SK-N-SH (cell line): ENCODE measurements around the gene POLR3H. TPM values are rescaled to one million over a fixed set of nuclear protein-coding genes. Genes with fewer than 3 reads are reported as not detected.

Experiments
- CTCF ChIA-PET: fragments of 300-600, 350-600 bp; formaldehyde crosslinking; extraction: SDS; loops from one replicate; lab custom pipeline; 2021; lab: Yijun Ruan, JAX
- POLR2A ChIA-PET: fragments of 350-600 bp; sonication (Branson Sonifier 250); formaldehyde crosslinking; extraction: SDS; loops from one replicate; lab custom pipeline; 2020; ENCODE audit warnings: antibody characterized with exemption, inconsistent platforms; lab: Yijun Ruan, JAX
- DNase-seq: peaks from one replicate; pipeline ENCODE4 v3.0.0; 2012
- H2AFZ ChIP-seq: fragments of 200-600 bp; sonication (generic); 2 replicates; pipeline ENCODE4 v1.8.1; 2016; ENCODE audit warnings: antibody characterized with exemption, mild to moderate bottlenecking, low read depth
- H3F3A ChIP-seq: fragments of 200-600 bp; sonication (generic); replicated peaks from 2 replicates; pipeline ENCODE3; 2016; ENCODE audit warnings: antibody characterized with exemption, mild to moderate bottlenecking; ENCODE audit not compliant: insufficient read depth
- H3K27ac ChIP-seq, 2 experiments: fragments of 200-500 bp in 1 of 2; fragments of 200-600 bp in 1 of 2; sonication (Bioruptor generic) in 1 of 2; sonication (generic), shearing (Covaris generic) in 1 of 2; 2 replicates each; pipeline versions ENCODE4 v1.5.1 to v1.6.1; 2014 to 2016; ENCODE audit warnings: low read depth in 2 of 2, inconsistent platforms in 1 of 2, low read length in 1 of 2, mild to moderate bottlenecking in 1 of 2, mixed read lengths in 1 of 2
- H3K27me3 ChIP-seq: fragments of 200-600 bp; sonication (generic), shearing (Covaris generic); 2 replicates; pipeline ENCODE4 v1.6.1; 2016; ENCODE audit warnings: mixed run types; ENCODE audit not compliant: insufficient read depth
- H3K36me3 ChIP-seq, 2 experiments: fragments of 200-500 bp in 1 of 2; fragments of 200-600 bp in 1 of 2; sonication (Bioruptor generic) in 1 of 2; sonication (generic) in 1 of 2; replicated peaks in 1 of 2; 2 replicates each; pipeline versions ENCODE3 to v1.5.1; 2014 to 2016; ENCODE audit warnings: low read length in 1 of 2, mild to moderate bottlenecking in 1 of 2; ENCODE audit not compliant: insufficient read depth in 2 of 2, control insufficient read depth in 1 of 2
- H3K4me1 ChIP-seq, 2 experiments: fragments of 200-500 bp in 1 of 2; fragments of 200-600 bp in 1 of 2; sonication (Bioruptor generic) in 1 of 2; sonication (generic), shearing (Covaris generic) in 1 of 2; 2 replicates each; pipeline versions ENCODE4 v1.5.1 to v1.6.1; 2014 to 2016; ENCODE audit warnings: low read depth in 1 of 2, low read length in 1 of 2, mixed run types in 1 of 2; ENCODE audit not compliant: insufficient read depth in 2 of 2, control insufficient read depth in 1 of 2
- H3K4me2 ChIP-seq: fragments of 200-600 bp; sonication (generic), shearing (Covaris generic); 2 replicates; pipeline ENCODE4 v1.6.1; 2017; ENCODE audit warnings: mixed run types
- H3K4me3 ChIP-seq, 2 experiments: fragments of 200-500 bp in 1 of 2; fragments of 200-600 bp in 1 of 2; sonication (Bioruptor generic) in 1 of 2; sonication (generic), shearing (Covaris generic) in 1 of 2; 2 replicates each; pipeline versions ENCODE4 v1.5.1 to v1.8.1; 2014 to 2016; ENCODE audit warnings: low read depth in 2 of 2, inconsistent platforms in 1 of 2, low read length in 1 of 2, mild to moderate bottlenecking in 1 of 2, mixed read lengths in 1 of 2, moderate library complexity in 1 of 2
- H3K79me2 ChIP-seq: fragments of 200-600 bp; sonication (generic); 2 replicates; pipeline ENCODE4 v1.8.1; 2017; ENCODE audit warnings: mild to moderate bottlenecking; ENCODE audit not compliant: insufficient read depth
- H3K9ac ChIP-seq: fragments of 200-600 bp; sonication (generic); 2 replicates; pipeline ENCODE4 v1.6.1; 2017; ENCODE audit warnings: mixed run types
- H3K9me2 ChIP-seq: fragments of 200-600 bp; sonication (generic); 2 replicates; pipeline ENCODE4 v1.6.1; 2017; ENCODE audit warnings: mixed run types
- H3K9me3 ChIP-seq: fragments of 200-600 bp; sonication (generic); 2 replicates; pipeline ENCODE4 v1.6.1; 2017; ENCODE audit warnings: mixed run types, mild to moderate bottlenecking, moderate library complexity
- H4K20me1 ChIP-seq: fragments of 200-600 bp; sonication (generic); 2 replicates; pipeline ENCODE4 v1.6.1; 2017; ENCODE audit warnings: mild to moderate bottlenecking, mixed run types; ENCODE audit not compliant: insufficient read depth
- CHD2 ChIP-seq: fragments of 150-350 bp; IDR thresholded peaks from 2 replicates; pipeline ENCODE4 v1.6.1; 2018; ENCODE audit warnings: low read length; ENCODE audit not compliant: partially characterized antibody
- ELF1 ChIP-seq: IDR thresholded peaks from 2 replicates; pipeline ENCODE4 v1.4.0; 2012
- EZH2phosphoT487 ChIP-seq: fragments of 200-600 bp; sonication (generic); IDR thresholded peaks from 2 replicates; pipeline ENCODE4 v1.6.1; 2017; ENCODE audit warnings: low read depth, mixed run types, mild to moderate bottlenecking, antibody characterized with exemption, moderate library complexity, borderline replicate concordance
- FOSL2 ChIP-seq: IDR thresholded peaks from 2 replicates; pipeline ENCODE4 v1.4.0; 2012; ENCODE audit warnings: low read depth, mild to moderate bottlenecking, moderate library complexity, borderline replicate concordance
- FOXJ3 ChIP-seq: sonication (generic); formaldehyde crosslinking; IDR thresholded peaks from 2 replicates; pipeline ENCODE4 v1.5.1; 2020; ENCODE audit warnings: mild to moderate bottlenecking, missing genetic modification reagents
- GABPA ChIP-seq: IDR thresholded peaks from 2 replicates; pipeline ENCODE4 v1.4.0; 2012; ENCODE audit warnings: low read depth, mild to moderate bottlenecking
- GATA2 ChIP-seq: sonication (generic); formaldehyde crosslinking; IDR thresholded peaks from 2 replicates; pipeline ENCODE4 v1.5.0; 2020; ENCODE audit warnings: mild to moderate bottlenecking, missing genetic modification reagents
- MXI1 ChIP-seq: IDR thresholded peaks from 2 replicates; pipeline ENCODE4 v1.6.1; 2012; ENCODE audit warnings: mild to moderate bottlenecking, low read depth, low read length, improper control_type of control experiment
- NFIC ChIP-seq: IDR thresholded peaks from 2 replicates; pipeline ENCODE4 v1.4.0; 2012; ENCODE audit warnings: borderline replicate concordance
- POLR2AphosphoS5 ChIP-seq: IDR thresholded peaks from 2 replicates; pipeline ENCODE4 v1.6.1; 2012; ENCODE audit warnings: low read depth, low read length
- RCOR1 ChIP-seq: fragments of 150-350 bp; IDR thresholded peaks from 2 replicates; pipeline ENCODE4 v1.6.1; 2017; ENCODE audit warnings: antibody characterized with exemption, low read length
- RFX5 ChIP-seq: IDR thresholded peaks from 2 replicates; pipeline ENCODE4 v1.6.1; 2012; ENCODE audit warnings: mild to moderate bottlenecking, improper control_type of control experiment, low read length
- RXRA ChIP-seq: IDR thresholded peaks from 2 replicates; pipeline ENCODE4 v1.4.0; 2012; ENCODE audit warnings: low read depth, mild to moderate bottlenecking, borderline replicate concordance
- SIN3A ChIP-seq: IDR thresholded peaks from 2 replicates; pipeline ENCODE4 v1.6.1; 2012; ENCODE audit warnings: low read depth, mild to moderate bottlenecking, low read length, moderate library complexity, borderline replicate concordance
- SMC3 ChIP-seq: IDR thresholded peaks from 2 replicates; pipeline ENCODE4 v1.6.1; 2012; ENCODE audit warnings: low read depth, low read length, improper control_type of control experiment
- TAF1 ChIP-seq: IDR thresholded peaks from 2 replicates; pipeline ENCODE4 v1.6.1; 2012; ENCODE audit warnings: low read depth, mild to moderate bottlenecking, low read length, moderate library complexity, borderline replicate concordance
- TEAD4 ChIP-seq: IDR thresholded peaks from 2 replicates; pipeline ENCODE4 v1.4.0; 2012; ENCODE audit warnings: mild to moderate bottlenecking, borderline replicate concordance; ENCODE audit not compliant: insufficient read depth
- ZBTB33 ChIP-seq: IDR thresholded peaks from 2 replicates; pipeline ENCODE4 v1.4.0; 2012; ENCODE audit warnings: low read depth, borderline replicate concordance
- WGBS: methylation state at CpG from one replicate; pipeline ENCODE4 v1.1.6; 2017; ENCODE audit warnings: low lambda C conversion rate; 5-methylcytosine and 5-hydroxymethylcytosine counted together
- polyA plus RNA-seq, 3 experiments: library from polyadenylated mRNA; depleted of rRNA; stranded (reverse); fragments of >200 nt; gene quantifications; 2 replicates each; pipeline ENCODE4 v1.2.3, GENCODE V29; 2012
- TF ChIP-seq, protein P1 (sequence below): fragments of 150-350 bp; IDR thresholded peaks from 2 replicates; pipeline ENCODE4 v1.6.1; 2017; ENCODE audit warnings: antibody characterized with exemption, low read length, low read depth, borderline replicate concordance
- TF ChIP-seq, protein P2 (sequence below): IDR thresholded peaks from 2 replicates; pipeline ENCODE4 v1.4.0; 2012; ENCODE audit warnings: low read depth, borderline replicate concordance

Gene POLR3H
- polyA plus RNA-seq, 1 of the 3 experiments (the other 2 are of a cell fraction): 22.9 TPM

GRCh38 chr22:41500303-41500702 is 44.0 kb downstream of the POLR3H start:
- Histone ChIP-seq H4K20me1 (no peaks in the 10 kb centered on the region), H2AFZ (no peak overlapping the region), H3K27me3 (no peaks in the 10 kb centered on the region), H3K4me2 (no peak overlapping the region), H3K27ac (no peak overlapping the region)
- no peak for TF ChIP-seq CHD2
- no peak for TF ChIP-seq SMC3
- no peak for TF ChIP-seq POLR2AphosphoS5
- no peak for TF ChIP-seq TEAD4
- TF ChIP-seq ZBTB33: no peak
- TF ChIP-seq, protein P1, sequence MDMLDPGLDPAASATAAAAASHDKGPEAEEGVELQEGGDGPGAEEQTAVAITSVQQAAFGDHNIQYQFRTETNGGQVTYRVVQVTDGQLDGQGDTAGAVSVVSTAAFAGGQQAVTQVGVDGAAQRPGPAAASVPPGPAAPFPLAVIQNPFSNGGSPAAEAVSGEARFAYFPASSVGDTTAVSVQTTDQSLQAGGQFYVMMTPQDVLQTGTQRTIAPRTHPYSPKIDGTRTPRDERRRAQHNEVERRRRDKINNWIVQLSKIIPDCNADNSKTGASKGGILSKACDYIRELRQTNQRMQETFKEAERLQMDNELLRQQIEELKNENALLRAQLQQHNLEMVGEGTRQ: no peak
- TF ChIP-seq GATA2 (CRISPR knock-in tag): no peak
- TF ChIP-seq FOSL2: no peak
- no peak for TF ChIP-seq RFX5
- no peak for TF ChIP-seq EZH2phosphoT487
- no peak for TF ChIP-seq FOXJ3
- TF ChIP-seq GABPA: no peak
- TF ChIP-seq SIN3A: no peak
- no peak for TF ChIP-seq NFIC
- TF ChIP-seq, protein P2, sequence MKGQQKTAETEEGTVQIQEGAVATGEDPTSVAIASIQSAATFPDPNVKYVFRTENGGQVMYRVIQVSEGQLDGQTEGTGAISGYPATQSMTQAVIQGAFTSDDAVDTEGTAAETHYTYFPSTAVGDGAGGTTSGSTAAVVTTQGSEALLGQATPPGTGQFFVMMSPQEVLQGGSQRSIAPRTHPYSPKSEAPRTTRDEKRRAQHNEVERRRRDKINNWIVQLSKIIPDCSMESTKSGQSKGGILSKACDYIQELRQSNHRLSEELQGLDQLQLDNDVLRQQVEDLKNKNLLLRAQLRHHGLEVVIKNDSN: no peak
- TF ChIP-seq RCOR1: no peak
- no peak for TF ChIP-seq RXRA
- no peak for TF ChIP-seq ELF1
- no peak for TF ChIP-seq TAF1
- no peak for TF ChIP-seq MXI1
- TF ChIP-seq, all 33 proteins: peak for 0
- Histone ChIP-seq H3K9me3 (no peaks in the 10 kb centered on the region), H3K79me2 (no peaks in the 10 kb centered on the region), H3K9me2 (no peaks in the 10 kb centered on the region), H3K36me3 (no peaks in the 10 kb centered on the region), H3F3A (no peaks in the 10 kb centered on the region), H3K9ac (no peak overlapping the region), H3K4me3 (no peak overlapping the region), H3K4me1 (no peaks in the 10 kb centered on the region)
- WGBS: 94% methylated on average over 7 of the region's 7 CpGs
- POLR2A ChIA-PET: no interaction called here
- DNase-seq: no peak
- CTCF ChIA-PET: interaction anchor here (1.4 to 2.2 kb wide), 2 partner anchors 13 to 18 kb away, joined by 4 to 7 read pairs; no protein-coding TSS in a partner anchor
